Activated naive CD4-positive, alpha-beta T cell treated with anti-CD3 and anti-CD28 coated beads, Interleukin-2, amount 50 U/mL, for 24 hours (primary cell): ENCODE data around the gene KDELR1.

Experiments used
- H3K27ac Mint-ChIP-seq: one replicate; pipeline ENCODE4 v1.8.0; 2021; ENCODE audit warnings: mild to moderate bottlenecking, mixed read lengths
- H3K27me3 Mint-ChIP-seq: one replicate; pipeline ENCODE4 v1.8.0; 2021; ENCODE audit warnings: mixed read lengths
- H3K36me3 Mint-ChIP-seq: one replicate; pipeline ENCODE4 v1.8.0; 2021; ENCODE audit warnings: mixed read lengths
- H3K4me1 Mint-ChIP-seq: one replicate; pipeline ENCODE4 v1.8.0; 2021; ENCODE audit warnings: mixed read lengths
- H3K4me3 Mint-ChIP-seq: one replicate; pipeline ENCODE4 v1.8.0; 2021; ENCODE audit warnings: mild to moderate bottlenecking, mixed read lengths
- H3K9me3 Mint-ChIP-seq: one replicate; pipeline ENCODE4 v1.8.0; 2021; ENCODE audit warnings: mixed read lengths

Gene KDELR1

DNA sequence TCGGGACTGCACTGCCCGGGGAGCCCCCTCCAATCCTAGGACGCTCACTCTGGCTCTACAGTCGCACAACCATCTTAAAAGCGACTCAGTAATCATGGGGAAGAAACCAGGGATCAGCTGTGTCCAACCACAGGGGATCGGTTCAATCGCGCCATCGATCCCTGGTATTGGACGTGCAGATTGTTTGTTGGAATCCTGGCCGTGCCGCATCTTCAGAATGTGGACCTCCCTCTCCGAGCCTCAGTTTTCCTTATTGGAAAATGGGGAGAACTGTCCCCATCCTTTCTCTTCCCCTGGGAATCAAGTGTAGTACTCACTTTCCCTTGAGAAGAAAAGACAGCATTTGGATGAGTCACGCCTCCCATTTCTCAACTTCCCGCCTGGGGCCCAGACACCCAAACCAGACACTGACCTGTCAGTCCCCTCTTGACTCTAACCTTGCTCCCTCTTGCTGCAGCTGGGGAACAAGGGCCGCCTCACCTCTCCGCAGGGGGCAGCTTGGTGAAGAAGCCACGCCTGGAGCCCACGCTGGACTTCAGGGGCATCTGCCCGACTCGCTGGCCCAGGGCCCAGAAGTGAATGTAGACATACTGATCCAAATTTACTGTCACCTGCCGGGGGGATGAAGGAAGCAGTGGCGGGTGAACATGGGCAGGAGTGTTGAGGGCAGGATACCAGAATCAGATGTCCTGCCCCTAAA is 48.4 kb downstream of the KDELR1 start:
- H3K4me3 Mint-ChIP-seq, result no peak overlapping the region
- no peaks in the 10 kb centered on the region for H3K27me3 Mint-ChIP-seq
- H3K4me1 Mint-ChIP-seq, result no peaks in the 10 kb centered on the region
- H3K36me3 Mint-ChIP-seq, result peaks cover 3% of the 10 kb centered on the region
- no peaks in the 10 kb centered on the region for H3K9me3 Mint-ChIP-seq
- no peak overlapping the region for H3K27ac Mint-ChIP-seq

DNA sequence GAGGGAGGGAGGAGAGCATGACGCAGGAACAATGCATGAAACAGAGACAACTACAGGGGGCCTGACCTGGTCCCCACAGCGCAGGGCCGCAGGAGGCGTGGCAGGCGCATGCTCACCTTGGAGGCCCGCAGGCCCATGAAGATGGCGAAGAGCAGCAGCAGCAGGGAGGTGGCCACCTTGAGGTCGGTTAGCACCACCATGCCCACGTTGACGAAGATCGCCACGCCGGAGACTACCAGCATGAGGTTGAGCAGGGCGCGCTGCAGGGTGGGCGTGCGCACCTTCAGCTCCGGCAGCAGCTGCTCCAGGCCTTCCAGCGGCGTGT is 49.0 kb downstream of the KDELR1 start:
- Mint-ChIP-seq H3K4me3 (no peak overlapping the region), H3K27me3 (no peaks in the 10 kb centered on the region), H3K4me1 (no peaks in the 10 kb centered on the region), H3K9me3 (no peaks in the 10 kb centered on the region), H3K36me3 (peaks cover 3% of the 10 kb centered on the region), H3K27ac (no peak overlapping the region)

DNA sequence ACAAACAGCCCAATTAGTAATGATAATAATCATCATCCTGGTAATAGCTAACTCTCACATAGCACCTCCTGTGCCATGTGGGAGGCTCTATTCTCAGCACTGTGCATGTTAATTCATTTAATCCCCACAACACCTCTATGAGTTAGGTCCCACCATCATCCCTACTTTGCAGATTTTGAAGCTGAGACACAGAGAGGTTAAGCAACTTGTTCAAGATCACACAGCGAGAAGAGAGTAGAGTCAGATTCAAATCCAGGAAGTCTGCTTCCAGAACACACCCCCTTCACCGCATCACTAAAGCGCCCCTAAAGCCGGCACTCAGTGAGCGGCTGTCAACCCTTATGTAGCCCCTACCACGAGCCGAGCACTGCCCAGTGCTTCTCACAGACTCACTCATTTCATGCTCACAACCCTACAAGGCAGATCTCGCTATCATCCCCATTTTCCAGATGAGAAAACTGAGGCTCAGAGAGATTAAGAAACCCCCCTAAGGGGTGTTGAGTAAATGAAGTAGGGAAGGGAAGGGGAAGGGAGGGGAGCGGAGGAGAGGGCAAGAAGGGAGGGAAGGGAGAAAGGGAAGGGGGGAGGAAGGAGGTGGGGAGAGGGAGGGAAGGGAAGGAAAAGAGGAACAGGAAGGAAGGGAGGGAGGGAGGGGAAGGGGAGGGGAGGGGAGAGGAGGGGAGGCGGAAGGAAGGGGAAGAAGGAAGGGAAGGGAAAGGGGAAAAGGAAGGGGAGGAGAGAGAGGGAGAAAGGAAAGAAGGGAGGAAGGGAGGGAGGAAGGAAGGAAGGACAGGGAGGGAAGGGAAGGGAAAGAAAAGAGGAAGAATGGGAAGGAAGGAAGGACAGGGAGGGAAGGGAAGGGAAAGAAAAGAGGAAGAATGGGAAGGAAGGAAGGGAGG is 49.6 kb downstream of the KDELR1 start:
- Mint-ChIP-seq H3K9me3 (no peaks in the 10 kb centered on the region), H3K4me1 (no peaks in the 10 kb centered on the region), H3K36me3 (peaks cover 3% of the 10 kb centered on the region), H3K27ac (no peak overlapping the region), H3K27me3 (no peaks in the 10 kb centered on the region), H3K4me3 (no peak overlapping the region)

DNA sequence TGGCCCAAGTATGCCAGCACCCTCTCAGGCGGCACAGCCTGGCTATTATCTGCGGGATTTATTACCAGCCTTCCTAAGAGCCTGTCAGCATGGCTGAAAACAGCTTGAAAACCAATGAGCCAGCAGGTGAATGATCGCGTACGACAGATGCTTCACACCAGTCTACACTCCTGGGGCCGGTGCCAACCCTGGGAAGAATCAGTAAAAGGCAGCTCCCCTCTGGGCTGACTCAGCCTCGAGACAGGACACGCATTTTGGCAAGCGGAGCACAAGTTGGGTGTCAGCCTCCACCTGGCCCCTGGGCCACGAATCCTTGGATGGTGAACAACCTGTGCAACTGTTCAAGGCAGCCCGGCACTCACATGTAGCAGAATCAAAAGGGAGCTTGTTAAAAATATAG is 50.4 kb downstream of the KDELR1 start:
- Mint-ChIP-seq H3K4me1 (no peaks in the 10 kb centered on the region), H3K9me3 (no peaks in the 10 kb centered on the region), H3K27me3 (no peaks in the 10 kb centered on the region), H3K4me3 (no peak overlapping the region), H3K27ac (no peak overlapping the region), H3K36me3 (peaks cover 3% of the 10 kb centered on the region)

DNA sequence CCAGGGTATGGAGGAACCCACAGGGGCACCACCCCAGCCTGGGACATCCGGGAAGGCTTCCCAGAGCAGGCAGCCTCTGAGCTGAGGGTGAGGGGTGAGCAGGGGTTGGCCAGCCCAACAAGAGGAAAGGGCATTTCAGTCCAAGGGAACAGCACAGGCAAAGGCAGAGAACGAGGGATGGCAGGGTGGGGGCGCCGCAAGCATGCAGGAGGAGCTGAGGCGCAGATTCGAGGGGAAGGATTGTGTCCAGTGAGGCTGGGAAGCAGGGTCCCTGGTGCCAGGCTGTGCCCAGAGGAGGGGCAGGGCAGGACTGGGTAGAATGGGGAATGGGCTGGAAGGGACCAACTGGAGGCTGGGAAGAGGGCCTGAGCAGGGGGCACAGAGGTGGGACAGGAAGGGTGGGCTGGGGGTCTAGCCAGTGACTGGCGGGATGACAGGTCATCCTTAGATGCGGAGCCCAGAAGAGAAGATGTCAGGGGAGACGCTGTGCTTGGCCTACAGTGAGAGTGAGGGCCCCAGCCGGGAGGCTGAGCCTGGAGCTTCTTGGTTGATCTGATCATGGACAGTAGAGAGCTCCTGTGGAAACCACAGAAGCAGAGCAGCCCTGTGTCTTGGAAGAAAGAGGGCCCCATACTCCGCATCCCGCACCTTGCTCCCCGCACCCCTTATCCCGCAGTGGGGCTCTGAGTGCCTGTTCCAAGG is 52.4 kb downstream of the KDELR1 start:
- Mint-ChIP-seq H3K4me3 (no peak overlapping the region), H3K9me3 (no peaks in the 10 kb centered on the region), H3K27me3 (no peaks in the 10 kb centered on the region), H3K27ac (no peak overlapping the region), H3K36me3 (peaks cover 3% of the 10 kb centered on the region), H3K4me1 (peaks cover 10% of the 10 kb centered on the region)

- no peaks in the 10 kb centered on the region for H3K36me3 Mint-ChIP-seq
- H3K27ac Mint-ChIP-seq, result no peak overlapping the region
- no peaks in the 10 kb centered on the region for H3K9me3 Mint-ChIP-seq
- H3K4me1 Mint-ChIP-seq, result peaks cover 14% of the 10 kb centered on the region
- no peaks in the 10 kb centered on the region for H3K27me3 Mint-ChIP-seq
- H3K4me3 Mint-ChIP-seq, result no peak overlapping the region
Observed at GRCh38 chr19:48338253-48338755, 53.0 kb downstream of the KDELR1 start.

- H3K27me3 Mint-ChIP-seq, result no peaks in the 10 kb centered on the region
- peak overlapping the region; percentile 94 for H3K4me3 Mint-ChIP-seq
- peaks cover 58% of the 10 kb centered on the region for H3K4me1 Mint-ChIP-seq
- no peaks in the 10 kb centered on the region for H3K9me3 Mint-ChIP-seq
- H3K27ac Mint-ChIP-seq, result peak overlapping the region; percentile 95
- peaks cover 7% of the 10 kb centered on the region for H3K36me3 Mint-ChIP-seq
Observed at GRCh38 chr19:48333467-48334384, 57.6 kb downstream of the KDELR1 start.

GRCh38 chr19:48332662-48333466 is 58.5 kb downstream of the KDELR1 start:
- Mint-ChIP-seq H3K27me3 (no peaks in the 10 kb centered on the region), H3K27ac (peak overlapping the region; percentile 95), H3K4me3 (peak overlapping the region; percentile 94), H3K36me3 (peaks cover 9% of the 10 kb centered on the region), H3K4me1 (peaks cover 63% of the 10 kb centered on the region), H3K9me3 (no peaks in the 10 kb centered on the region)
